ENCODE measurements around the gene SACS. TPM values are rescaled to one million over a fixed set of nuclear protein-coding genes. Genes with fewer than 3 reads are reported as not detected.

SACS gene
- total and polyA plus RNA-seq, 2 of the 4 experiments (the other 2 are of a cell fraction), result 14.7 to 121 TPM

- H4K91ac ChIP-seq (ENCODE audit: insufficient read depth, low read depth, low read length), result no peak overlapping the region
- no peak overlapping the region for H3K56ac ChIP-seq (ENCODE audit: extremely low read depth, insufficient read depth, low read length)
- in situ Hi-C loops (cut with MboI; ENCODE audit: low sequenced_read_pairs), result no loop called here
- peaks cover 4% of the 10 kb centered on the region for H3K9me1 ChIP-seq (ENCODE audit: insufficient read depth, low read length)
- no peak overlapping the region for H2BK15ac ChIP-seq (ENCODE audit: low read depth, low read length)
- dilution Hi-C loops (cut with HindIII; ENCODE audit: low sequenced_read_pairs, unreplicated experiment), result no loop called here
- no TSS peak for BruUV-seq (replicated peaks)
- H3K9ac ChIP-seq (ENCODE audit: low read depth, low read length), result no peak overlapping the region
- H3K27ac ChIP-seq (ENCODE audit: insufficient read depth, low read length), result no peak overlapping the region
- H3K23ac ChIP-seq (ENCODE audit: low read depth, low read length), result no peak overlapping the region
- no peak overlapping the region for H2BK20ac ChIP-seq (ENCODE audit: low read depth, low read length)
- no peaks in the 10 kb centered on the region for H3K9me3 ChIP-seq (ENCODE audit: control insufficient read depth, insufficient read depth, low read length)
- H2AK9ac ChIP-seq (replicated peaks; ENCODE audit: low read depth, low read length, poor library complexity), result no peak overlapping the region
- no peak overlapping the region for H2AFZ ChIP-seq (replicated peaks; ENCODE audit: low read length, poor library complexity)
- POLR2A ChIA-PET (ENCODE audit: unreplicated experiment), result no interaction called here
- WGBS, 2 experiments (ENCODE audit: extremely low coverage in 2 of 2, insufficient read length in 1 of 2), result 100% methylated on average over 1 of the region's 8 CpGs; no CpG with 5 or more reads in 1 of the 2 experiments
- H3K36me3 ChIP-seq (ENCODE audit: control insufficient read depth, insufficient read depth, low read length), result no peaks in the 10 kb centered on the region
- ATAC-seq (ENCODE audit: low read depth) (no peak), DNase-seq (no peak)
- no peaks in the 10 kb centered on the region for H3K27me3 ChIP-seq (ENCODE audit: control insufficient read depth, insufficient read depth, low read length)
- H3K79me1 ChIP-seq (ENCODE audit: low read depth in 1 of 2, low read length in 2 of 2), result no peaks in the 10 kb centered on the region
- H3K14ac ChIP-seq (replicated peaks; ENCODE audit: low read depth, low read length), result no peak overlapping the region
- no peak overlapping the region for H2BK120ac ChIP-seq (ENCODE audit: low read depth, low read length)
- CTCF ChIA-PET, result no interaction called here
- H3K4me3 ChIP-seq (ENCODE audit: insufficient read depth, low read depth, low read length), result no peak overlapping the region
- peaks cover 4% of the 10 kb centered on the region; the same call in 1 of the 2 replicates for H3K4me1 ChIP-seq (ENCODE audit: control insufficient read depth, insufficient read depth, low read length)
- intact Hi-C loops (cut with micrococcal nuclease), result no loop called here
- H3K4ac ChIP-seq (ENCODE audit: low read depth, low read length), result no peak overlapping the region
- no peak overlapping the region for H3K4me2 ChIP-seq (ENCODE audit: low read depth, low read length)
- H2AK5ac ChIP-seq (ENCODE audit: low read depth, low read length), result no peak overlapping the region
- no peaks in the 10 kb centered on the region for H4K20me1 ChIP-seq (ENCODE audit: insufficient read depth, low read length)
- no peak overlapping the region for H2BK5ac ChIP-seq (ENCODE audit: low read depth, low read length, poor library complexity, severe bottlenecking)
- no peak overlapping the region for H4K8ac ChIP-seq (ENCODE audit: low read depth in 2 of 2, low read length in 2 of 2)
- 0 out of 2 replicates have a peak overlapping the region, but pooled peaks have one; percentile 13 for H4K5ac ChIP-seq (ENCODE audit: low read depth, low read length)
- H3K18ac ChIP-seq (ENCODE audit: low read depth, low read length), result no peak overlapping the region; the same call in 1 of the 2 replicates
- no peak for TF ChIP-seq BHLHE40 (IDR thresholded peaks at IDR 0.05; ENCODE audit: low read depth, low read length)
Measured at GRCh38 chr13:23450340-23451046, 17.0 kb upstream of the SACS start.

All from IMR-90 (cell line).